HT1080 (cell line): ENCODE results near the gene NOB1. TPM values are rescaled to one million over a fixed set of nuclear protein-coding genes. Genes with fewer than 3 reads are reported as not detected.
A peak's percentile ranks its signal among the peaks of the same experiment; 100 is the strongest.

Source experiments
- DNase-seq: peaks from one replicate; pipeline ENCODE4 v3.0.0-alpha.2; 2015; ENCODE audit warnings: low read depth
- total RNA-seq: library from RNA; depleted of rRNA; stranded (reverse); fragments of >200 nt; shearing (Covaris generic); gene quantifications from 2 replicates; pipeline ENCODE4 v1.2.3, GENCODE V29; 2014

The NOB1 gene
- total RNA-seq, 1 experiment from 2014 or later: 42.5 TPM

DNA sequence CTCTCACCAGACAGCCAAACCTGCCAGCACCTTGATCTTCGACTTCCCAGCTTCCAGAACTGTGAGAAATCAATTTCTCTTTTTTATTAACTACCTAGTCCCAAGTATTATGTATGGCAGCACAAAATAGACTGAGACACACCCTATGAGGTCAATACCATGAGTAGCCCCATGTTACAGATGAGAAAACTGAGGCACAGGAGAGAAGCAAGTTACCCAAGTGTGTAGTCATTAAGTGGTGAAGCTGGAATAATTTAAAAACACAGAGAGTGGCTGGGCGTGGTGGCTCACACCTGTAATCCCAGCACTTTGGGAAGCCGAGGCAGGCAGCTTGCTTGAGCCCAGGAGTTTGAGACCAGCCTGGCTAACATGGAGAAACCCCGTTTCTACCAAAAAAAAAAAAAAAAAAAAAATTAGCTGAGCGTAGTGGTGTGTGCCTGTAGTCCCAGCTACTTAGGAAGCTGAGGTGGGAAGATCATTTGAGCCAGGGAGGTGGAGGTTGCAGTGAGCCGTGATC, 33.2 kb downstream of the NOB1 start:
- DNase-seq: no peak

DNA sequence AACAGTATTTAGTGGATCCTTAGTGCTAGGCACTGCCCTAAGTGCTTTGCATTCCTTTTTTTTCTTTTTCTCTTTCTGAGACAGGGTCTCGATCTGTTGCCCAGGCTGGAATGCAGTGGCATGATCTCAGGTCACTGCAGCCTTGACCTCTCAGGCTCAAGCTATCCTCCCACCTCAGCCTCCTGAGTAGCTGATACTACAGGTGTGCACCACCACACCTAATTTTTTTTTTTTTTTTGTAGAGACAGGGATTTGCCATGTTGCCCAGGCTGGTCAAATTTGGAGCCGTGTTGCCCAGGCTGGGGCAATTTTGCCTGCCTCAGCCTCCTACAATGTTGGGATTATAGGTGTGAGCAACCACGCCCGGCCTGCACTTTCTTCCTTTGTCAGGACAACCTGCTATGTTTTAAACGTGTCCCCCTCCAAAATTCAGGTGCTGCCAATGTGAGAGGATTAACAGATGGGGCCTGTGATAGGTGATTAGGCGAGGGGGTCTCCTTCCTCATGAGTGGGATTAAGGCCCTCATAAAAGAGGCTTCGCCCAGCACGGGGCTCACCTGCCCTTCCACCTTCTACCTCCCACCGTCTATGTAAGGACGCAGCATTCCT, 33.8 kb downstream of the NOB1 start:
- DNase-seq: no peak

DNA sequence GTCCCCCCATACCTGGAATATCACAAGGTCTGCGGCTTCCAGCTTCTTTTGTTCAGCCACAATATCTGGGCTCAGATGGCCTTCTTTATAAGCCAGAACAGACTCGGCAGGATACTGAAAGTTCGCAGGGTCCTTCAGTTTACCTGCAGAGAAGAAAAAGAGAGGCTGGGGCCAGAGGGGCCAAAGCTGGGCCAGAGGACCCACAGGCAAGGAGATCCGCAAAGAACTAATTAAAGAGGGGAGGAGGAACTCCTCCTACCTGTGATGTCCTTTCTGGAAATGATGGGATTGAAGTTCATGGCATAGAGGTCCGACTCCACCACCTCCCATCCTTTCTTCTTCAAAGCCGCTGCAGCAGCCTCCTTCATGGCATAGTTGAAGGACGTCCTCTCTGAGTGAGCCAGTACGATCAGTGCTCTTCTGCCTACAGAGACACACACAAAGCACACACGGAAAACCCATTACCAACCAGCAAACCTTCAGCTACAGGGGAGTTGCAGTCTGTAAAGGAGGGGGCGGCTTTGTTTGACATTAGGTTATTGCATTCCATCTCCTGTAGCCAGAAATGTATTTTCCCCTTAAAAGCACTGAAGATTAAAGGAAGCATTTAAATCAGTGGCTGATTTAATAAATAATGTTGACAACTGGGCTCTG, 36.5 kb downstream of the NOB1 start:
- DNase-seq: no peak

DNA sequence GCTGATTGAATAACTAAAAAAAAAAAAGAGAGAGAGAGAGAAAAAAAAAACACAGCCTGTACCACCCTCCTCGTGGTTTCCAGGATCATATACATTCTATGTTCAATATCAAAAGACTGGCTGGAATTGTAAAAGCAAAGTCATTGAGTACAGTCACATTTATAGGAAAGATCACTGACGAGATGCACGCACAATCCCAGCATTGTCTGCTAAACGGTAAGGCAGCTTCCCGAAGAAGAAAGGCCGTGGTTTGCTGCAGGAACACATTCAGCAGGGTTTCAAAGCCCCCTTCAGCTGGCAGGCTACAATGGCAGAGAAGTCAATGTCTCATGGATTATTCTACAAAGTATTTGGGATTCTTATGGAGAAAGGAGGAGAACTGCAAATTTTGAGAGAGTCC, 37.7 kb downstream of the NOB1 start:
- DNase-seq: no peak

DNA sequence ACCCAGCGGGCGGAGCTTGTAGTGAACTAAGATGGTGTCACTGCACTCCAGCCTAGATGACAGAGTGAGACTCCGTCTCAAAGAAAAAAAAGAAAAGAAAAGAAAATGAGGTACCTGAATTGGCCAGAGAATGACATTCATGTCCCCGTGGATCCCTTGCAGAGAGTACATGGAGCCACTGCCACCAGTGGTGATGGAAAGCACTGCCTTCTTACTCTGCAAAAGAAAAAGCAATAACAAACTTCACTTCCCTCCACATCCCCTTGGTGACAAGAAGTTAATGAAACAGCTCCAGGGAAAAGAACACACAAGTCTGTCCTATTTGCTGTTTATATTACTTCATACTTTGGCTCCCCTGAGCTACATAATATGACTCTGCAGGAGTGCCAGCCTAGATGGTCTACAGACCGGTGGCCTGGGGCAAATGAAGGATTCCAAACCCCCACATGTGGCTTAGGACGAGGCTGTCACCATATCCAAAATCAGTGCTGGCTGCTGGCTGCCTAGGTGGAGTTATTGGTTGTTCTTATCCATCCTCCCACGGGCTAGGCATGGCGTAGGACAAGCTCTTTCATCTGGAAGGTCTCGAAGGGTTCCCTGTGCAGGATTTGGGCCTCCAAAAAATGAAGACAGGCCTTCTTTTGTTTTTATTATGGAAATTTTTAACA, 41.7 kb downstream of the NOB1 start:
- DNase-seq: no peak

DNA sequence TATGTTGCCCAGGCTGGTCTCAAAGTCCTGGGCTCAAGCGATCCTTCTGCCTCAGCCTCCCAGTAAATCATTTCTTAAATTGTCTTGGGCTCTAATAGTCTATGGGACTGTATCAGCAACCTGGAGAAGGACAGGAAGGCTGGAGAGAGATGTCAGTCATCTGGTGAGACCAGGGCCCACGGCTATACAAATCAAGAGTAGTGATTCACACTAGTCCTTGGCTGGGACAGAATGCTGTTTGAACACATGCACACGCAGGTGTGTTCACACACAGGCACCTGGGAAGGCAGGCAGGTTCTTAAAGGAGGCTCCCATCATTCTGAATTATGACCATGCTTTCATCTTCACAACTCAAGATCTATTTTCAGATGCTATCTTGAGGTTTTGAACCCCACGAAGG, 42.4 kb downstream of the NOB1 start:
- DNase-seq: no peak

DNA sequence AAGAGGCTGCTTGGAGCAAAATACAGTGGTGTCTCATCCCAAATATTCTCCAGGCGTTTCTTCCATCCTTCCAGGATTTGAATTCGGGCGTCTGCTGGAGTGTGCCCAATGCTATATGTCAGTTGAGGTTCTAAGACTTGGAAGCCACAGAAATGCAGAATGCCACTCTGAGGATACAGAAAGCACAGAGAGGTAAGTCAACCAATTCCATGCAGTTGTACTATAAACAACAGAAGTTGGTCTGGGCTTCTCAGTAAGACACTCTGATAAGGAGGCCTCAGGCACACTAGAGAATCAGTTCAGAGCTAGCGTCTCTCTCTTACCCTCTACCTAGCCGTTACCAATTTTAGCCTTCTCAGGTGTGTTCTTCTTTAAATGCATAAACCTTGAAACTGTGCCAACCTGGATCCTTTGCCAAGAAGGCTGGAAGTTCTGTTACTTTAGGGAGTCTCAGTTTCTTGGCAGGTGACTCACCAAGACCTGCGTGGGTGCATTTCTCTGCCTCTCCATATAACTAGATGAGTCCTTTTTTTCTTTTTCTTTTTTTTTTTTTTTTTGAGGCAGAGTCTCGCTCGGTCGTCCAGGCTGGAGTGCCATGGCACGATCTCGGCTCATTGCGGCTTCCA, 43.5 kb downstream of the NOB1 start:
- DNase-seq: no peak

DNA sequence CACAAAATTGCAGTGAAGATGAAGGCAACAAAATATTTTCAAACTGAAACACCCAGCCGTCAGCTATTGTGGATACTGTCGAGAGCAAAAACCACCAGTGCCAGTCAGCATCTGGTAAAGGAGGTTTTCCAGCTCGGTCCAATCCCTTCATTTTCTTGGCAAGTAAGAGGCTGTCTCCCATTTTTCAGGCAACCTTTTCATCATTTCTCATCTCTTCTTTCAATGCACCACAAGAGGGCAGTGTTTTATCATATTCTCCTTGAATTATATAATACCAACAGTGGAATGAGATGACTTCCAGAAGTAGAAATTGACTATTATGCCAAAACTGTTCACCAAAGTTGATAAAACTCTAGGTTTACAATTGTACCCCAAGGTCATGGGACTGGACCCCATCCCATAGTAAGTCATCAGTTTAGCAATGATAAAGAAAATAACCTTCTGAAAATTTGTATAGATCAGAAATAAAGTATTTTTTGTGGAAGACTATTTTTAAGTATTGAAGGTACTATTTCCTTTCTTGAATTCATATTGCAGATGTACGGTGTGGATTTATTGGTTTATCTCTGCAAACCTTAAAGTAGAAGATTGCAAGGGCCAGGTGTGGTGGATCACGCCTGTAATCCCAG, 45.2 kb downstream of the NOB1 start:
- DNase-seq: peak; percentile 61

DNA sequence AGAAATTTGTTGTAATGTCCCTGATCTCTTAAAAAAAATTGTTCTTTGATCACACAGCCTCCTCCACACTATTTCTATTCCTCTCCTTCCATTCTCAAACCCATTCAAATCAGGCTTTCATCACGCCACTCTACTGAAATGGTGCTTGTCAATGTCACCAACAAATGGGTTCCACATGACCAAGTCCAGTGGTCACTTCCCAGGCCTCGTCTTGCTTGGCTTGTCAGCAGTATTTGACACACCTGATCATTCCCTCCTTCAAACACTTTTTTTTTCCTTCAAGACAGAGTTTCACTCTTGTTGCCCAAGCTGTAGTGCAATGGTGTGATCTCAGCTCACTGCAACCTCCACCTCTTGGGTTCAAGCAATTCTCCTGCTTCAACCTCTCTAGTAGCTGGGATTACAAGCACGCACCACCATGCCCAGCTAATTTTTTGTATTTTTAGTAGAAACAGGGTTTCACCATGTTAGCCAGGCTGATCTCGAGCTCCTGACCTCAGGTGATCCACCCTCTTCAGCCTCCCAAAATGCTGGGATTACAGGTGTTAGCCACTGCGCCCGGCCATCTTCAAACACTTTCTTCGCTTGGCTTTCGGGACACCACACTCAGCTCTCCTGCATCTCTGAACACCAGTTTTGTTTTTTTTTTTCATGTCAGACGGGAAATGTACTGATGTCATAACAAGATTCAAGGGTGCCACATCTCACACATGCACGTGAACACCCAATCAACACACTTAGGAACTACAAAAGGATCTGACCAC, 46.6 kb downstream of the NOB1 start:
- no peak for DNase-seq

DNA sequence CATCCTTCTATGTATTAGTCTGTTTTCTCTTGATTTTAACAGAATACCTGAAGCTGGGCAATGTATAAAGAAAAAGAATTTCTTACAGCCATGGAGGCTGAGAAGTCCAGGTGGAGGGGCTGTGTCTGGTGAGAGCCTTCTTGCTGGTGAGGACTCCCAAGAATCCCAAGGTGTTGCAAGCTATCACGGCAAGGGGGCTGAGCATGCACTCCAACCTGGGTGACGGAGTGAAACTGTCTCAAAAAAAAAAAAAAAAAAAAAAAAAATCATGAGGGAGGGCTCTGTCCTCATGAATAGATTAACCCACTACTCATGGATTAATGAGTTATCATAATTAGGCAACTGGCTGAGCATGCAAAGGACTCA, 47.8 kb downstream of the NOB1 start:
- DNase-seq: no peak

DNA sequence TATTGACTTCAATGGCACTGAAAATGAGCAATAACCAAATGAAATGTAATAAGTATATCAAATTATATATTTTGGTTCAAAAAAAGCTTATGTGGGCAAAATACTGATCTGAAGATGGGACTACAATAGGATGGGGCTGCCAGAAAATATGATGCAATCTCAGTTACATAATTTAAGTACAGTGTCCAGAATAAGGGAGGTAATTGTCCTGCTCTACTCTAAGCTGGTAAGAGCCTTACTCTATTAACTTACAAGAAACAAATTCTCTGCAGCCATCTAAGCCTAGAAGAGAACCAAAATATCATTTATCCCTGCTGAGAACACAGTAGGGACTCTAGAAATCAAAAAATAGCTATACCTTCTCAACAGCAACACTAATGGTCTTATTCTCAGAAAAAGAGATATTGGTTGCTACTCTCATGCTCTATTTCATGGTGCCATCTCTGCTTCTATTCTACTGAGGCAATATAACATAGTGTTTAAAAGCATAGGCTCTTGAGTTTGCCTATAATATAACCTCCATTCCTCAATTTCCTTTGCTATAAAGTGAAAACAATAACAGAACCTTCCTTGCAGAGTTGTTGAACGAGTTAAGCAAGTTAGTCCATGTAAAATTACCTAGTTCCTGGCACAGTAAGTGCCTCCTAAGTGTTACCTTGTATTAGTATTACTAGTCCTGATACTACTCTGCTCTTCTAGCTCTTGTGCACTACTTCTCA, 48.3 kb downstream of the NOB1 start:
- no peak for DNase-seq

DNA sequence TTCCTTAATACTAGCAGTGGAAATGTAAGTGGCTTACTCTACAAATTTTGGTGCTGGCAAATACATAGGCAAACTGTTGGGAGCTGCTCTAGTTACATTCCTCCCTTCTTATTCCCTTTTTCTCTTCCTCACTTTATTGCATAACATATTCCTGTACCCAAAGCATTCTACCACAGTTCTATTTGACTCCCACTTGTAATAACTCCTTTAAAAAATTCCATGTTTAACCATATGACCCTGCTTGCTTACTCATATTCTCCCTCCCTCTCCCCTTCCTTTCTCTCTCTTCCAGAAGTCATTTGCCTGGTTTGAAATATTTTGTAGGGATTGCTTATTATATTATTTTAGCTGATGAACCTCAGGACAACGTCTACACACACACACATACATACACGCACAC, 51.1 kb downstream of the NOB1 start:
- DNase-seq: peak; percentile 15

DNA sequence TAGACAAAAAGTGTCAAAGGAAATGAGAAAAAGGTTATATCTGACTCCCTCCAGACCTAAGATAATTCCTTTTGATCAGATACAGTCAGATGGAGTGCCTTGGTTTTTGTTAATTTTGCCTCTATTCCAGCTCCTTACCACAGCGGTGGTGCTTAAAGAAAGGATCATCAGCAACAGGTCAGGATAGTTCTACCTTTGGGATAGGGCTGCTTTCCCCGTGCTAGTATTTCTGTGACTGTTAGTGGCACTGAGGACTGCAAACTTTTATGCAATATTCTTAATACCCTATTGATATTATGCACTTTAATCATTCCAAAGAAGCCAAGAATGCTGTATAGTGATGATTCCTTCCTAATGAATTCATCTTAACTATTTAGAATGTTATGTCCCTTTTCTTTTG, 52.9 kb downstream of the NOB1 start:
- DNase-seq: no peak

DNA sequence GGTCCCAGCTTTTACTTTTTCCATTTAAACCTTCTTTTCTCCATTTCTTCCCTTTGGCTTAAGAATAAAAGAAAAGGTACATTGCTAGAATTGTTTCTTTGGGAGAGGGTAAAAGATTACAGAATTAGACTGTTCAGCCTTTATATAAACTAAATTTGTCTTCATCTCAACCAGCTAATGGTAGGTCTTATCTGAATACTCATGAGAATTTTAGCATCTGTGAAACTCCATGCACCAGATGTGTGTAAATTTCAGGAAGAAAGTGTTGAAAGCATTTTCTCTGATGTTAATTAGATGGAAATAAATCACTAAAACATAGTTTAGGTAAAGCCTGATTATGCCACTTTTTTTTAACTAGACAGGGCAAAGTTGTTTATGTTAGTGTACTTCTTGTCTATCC, 53.3 kb downstream of the NOB1 start:
- DNase-seq: no peak

DNA sequence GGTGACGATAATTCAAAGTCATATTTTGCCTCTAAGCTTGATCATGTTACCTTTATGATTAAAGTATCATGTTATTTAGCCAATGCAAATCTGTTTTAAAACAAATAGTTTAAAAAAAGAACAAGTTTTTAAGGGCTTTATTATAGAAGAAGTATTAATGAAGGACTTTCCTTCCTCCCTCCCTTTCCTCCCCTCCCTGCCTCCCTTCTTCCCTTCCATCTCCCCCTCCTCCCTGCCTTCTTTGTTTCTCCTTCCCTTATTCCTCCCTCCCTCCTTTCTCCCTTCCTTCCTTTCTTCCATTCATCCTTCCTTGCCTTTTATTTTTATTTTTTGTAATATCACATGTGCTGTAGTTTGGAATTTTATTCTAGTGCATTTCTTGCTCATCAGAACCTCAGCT, 54.8 kb downstream of the NOB1 start:
- DNase-seq: no peak

DNA sequence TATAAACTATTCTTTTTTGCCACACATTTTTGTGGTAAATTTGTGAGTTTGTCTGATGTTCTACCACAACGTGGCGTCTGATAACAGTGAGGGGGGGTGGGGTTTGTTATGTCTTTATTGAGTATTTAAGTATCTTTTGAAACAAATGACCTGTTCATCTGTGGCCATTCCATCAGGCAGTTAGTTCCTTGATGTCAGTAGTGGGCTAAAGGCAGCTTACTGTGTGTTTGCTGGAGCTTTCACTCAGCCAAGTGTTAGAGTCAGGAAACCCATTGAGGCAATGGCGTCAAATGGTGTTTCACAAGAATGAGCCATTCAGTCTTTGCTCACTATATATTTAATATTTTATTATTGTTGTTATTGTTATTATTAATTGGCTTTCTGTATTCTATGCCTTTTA, 56.3 kb downstream of the NOB1 start:
- no peak for DNase-seq

DNA sequence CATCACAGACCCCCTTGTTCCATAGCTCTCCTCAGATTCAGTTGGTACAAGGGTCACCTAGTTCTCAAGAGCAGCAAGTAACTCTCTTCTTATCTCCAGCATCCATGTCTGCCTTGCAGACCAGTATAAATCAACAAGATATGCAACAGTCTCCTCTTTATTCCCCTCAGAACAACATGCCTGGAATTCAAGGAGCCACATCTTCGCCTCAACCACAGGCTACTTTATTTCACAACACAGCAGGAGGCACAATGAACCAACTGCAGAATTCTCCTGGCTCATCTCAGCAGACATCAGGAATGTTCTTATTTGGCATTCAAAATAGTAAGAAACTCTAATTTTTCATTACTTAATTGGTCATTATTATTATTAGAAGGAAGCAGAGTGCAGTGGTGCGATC, 60.8 kb downstream of the NOB1 start:
- no peak for DNase-seq

DNA sequence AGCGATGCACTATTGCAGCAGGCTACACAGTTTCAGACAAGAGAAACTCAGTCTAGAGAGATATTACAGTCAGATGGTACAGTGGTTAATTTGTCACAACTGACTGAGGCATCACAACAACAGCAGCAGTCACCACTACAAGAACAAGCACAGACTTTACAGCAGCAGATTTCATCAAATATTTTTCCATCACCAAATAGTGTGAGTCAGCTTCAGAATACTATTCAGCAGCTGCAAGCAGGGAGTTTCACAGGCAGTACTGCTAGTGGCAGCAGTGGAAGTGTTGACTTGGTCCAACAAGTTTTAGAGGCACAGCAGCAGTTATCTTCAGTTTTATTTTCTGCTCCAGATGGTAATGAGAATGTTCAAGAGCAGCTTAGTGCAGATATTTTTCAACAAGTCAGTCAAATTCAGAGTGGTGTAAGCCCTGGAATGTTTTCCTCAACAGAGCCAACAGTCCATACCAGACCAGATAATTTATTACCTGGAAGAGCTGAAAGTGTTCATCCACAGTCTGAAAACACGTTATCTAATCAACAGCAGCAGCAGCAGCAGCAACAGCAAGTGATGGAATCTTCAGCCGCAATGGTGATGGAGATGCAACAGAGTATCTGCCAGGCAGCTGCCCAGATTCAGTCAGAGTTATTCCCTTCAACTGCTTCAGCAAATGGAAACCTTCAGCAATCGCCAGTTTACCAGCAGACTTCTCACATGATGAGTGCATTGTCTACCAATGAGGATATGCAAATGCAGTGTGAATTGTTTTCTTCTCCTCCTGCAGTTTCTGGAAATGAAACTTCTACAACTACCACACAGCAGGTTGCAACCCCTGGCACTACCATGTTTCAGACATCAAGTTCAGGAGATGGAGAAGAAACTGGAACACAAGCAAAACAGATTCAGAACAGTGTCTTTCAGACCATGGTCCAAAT, 62.5 kb downstream of the NOB1 start:
- DNase-seq: no peak
